IPS-15b (cell line): ENCODE data around the gene COX4I2.
"Not testable (repeated sequence)": the region's sequence is repeated elsewhere in the genome, so short reads cannot be mapped to it uniquely, and the experiment has no call there.

Source experiments
- H3K27me3 ChIP-seq: one replicate; pipeline ENCODE4 v1.6.1; 2013; ENCODE audit warnings: low read length; ENCODE audit not compliant: control insufficient read depth, insufficient read depth
- H3K36me3 ChIP-seq: one replicate; pipeline ENCODE4 v1.6.1; 2013; ENCODE audit warnings: low read length; ENCODE audit not compliant: control insufficient read depth, insufficient read depth
- H3K4me1 ChIP-seq: one replicate; pipeline ENCODE4 v1.6.1; 2013; ENCODE audit warnings: mild to moderate bottlenecking, low read length; ENCODE audit not compliant: control insufficient read depth, insufficient read depth
- H3K4me3 ChIP-seq: one replicate; pipeline ENCODE4 v1.5.1; 2013; ENCODE audit warnings: low read depth, low read length
- H3K9ac ChIP-seq: one replicate; pipeline ENCODE4 v1.6.1; 2013; ENCODE audit warnings: low read depth, mild to moderate bottlenecking, low read length
- H3K9me3 ChIP-seq: one replicate; pipeline ENCODE4 v1.6.1; 2013; ENCODE audit warnings: mild to moderate bottlenecking, low read length; ENCODE audit not compliant: control insufficient read depth, insufficient read depth

COX4I2 gene

DNA sequence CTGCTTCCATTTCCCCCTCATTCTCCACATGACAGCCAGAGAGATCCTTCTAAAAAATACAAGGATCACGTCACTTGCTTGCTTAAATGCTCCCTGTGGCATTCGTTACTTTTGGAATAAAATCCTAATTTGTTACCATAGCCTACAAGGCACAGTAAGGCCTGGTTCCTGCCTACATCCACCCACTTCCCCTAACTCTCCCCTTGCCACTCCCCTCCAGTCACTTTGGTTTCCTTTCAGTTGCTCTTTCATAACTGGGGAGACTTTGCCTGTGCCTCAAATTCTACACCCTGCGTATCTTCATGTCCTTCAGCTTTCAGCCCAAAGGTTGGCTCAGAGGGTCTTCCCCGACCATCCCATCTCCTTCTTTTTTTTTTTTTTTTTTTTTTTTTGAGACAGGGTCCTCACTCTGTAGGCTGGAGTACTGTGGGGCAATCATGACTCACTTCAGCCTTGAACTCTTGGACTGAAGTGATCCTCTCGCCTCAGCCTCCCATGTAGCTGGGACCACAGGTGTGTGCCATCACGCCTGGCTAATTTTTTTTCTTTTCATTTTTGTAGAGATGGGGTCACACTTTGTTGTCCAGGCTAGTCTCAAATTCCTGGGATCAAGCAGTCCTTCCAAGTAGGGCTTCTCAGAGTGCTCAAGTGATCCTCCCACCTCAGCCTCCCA is 20.1 kb upstream of the COX4I2 start:
- no peaks in the 10 kb centered on the region for H3K36me3 ChIP-seq
- no peaks in the 10 kb centered on the region for H3K27me3 ChIP-seq
- H3K9ac ChIP-seq: no peak overlapping the region
- no peak overlapping the region for H3K4me3 ChIP-seq
- no peaks in the 10 kb centered on the region for H3K4me1 ChIP-seq
- no peaks in the 10 kb centered on the region for H3K9me3 ChIP-seq

DNA sequence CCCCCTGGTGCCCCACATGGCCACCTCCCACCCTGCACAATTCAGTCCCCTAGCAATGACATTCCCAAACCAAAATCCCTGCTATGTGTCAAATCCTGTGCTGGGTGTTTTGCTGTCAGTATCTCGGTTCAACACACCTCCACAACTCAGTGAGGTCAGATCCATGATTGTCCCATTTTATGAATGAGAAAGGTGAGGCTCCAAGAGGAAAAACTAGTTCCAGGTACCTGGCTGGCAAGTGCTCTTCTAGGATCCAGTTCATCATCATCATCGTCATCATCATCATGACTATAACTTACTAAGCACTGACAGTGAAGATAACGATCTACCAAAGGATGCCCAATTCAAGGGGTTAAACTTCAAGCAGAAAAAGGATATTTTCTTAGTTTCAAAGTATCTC is 17.5 kb upstream of the COX4I2 start:
- Histone ChIP-seq H3K4me1 (no peaks in the 10 kb centered on the region), H3K9ac (no peak overlapping the region), H3K36me3 (no peaks in the 10 kb centered on the region), H3K4me3 (no peak overlapping the region), H3K27me3 (no peaks in the 10 kb centered on the region), H3K9me3 (no peaks in the 10 kb centered on the region)

DNA sequence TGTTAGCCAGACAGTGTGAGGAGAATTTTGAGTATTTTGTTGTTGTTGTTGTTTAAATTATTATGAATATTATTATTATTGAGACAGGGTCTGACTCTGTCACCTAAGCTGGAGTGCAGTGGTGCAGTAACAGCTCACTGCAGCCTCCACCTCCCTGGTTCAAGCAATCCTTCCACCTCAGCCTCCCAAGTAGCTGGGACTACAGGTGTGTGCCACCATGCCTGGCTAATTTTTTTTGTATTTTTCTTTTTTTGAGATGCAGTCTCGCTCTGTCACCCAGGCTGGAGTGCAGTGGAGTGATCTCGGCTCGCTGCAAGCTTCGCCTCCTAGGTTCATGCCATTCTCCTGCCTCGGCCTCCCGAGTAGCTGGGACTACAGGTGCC is 14.6 kb upstream of the COX4I2 start:
- H3K4me3 ChIP-seq, H3K4me1 ChIP-seq, H3K9me3 ChIP-seq, H3K9ac ChIP-seq, H3K36me3 ChIP-seq, H3K27me3 ChIP-seq: not testable (repeated sequence)

DNA sequence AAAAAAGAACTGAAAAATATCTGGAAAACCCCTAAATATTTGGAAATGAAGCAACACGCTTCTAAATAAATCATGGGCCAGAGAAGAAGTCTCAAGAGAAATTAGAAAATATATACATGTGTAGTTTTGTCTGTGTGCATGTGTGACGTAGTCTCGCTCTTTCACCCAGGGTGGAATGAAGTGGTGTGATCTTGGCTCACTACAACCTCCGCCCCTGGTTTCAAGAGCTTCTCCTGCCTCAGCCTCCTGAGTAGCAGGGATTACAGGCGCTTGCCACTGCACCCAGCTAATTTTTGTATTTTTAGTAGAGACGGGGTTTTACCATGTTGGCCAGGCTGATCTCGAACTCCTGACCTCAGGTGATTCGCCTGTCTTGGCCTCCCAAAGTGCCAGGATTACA is 11.2 kb upstream of the COX4I2 start:
- not testable (repeated sequence) for H3K27me3 ChIP-seq, H3K4me1 ChIP-seq, H3K9me3 ChIP-seq, H3K9ac ChIP-seq, H3K36me3 ChIP-seq, H3K4me3 ChIP-seq

DNA sequence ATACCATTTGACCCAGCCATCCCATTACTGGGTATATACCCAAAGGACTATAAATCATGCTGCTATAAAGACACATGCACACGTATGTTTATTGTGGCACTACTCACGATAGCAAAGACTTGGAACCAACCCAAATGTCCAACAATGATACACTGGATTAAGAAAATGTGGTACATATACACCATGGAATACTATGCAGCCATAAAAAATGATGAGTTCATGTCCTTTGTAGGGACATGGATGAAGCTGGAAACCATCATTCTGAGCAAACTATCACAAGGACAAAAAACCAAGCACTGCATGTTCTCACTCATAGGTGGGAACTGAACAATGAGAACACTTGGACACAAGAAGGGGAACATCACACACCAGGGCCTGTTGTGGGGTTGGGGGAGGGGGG is 9.7 kb upstream of the COX4I2 start:
- not testable (repeated sequence) for H3K4me1 ChIP-seq, H3K36me3 ChIP-seq, H3K27me3 ChIP-seq, H3K9me3 ChIP-seq, H3K4me3 ChIP-seq, H3K9ac ChIP-seq

DNA sequence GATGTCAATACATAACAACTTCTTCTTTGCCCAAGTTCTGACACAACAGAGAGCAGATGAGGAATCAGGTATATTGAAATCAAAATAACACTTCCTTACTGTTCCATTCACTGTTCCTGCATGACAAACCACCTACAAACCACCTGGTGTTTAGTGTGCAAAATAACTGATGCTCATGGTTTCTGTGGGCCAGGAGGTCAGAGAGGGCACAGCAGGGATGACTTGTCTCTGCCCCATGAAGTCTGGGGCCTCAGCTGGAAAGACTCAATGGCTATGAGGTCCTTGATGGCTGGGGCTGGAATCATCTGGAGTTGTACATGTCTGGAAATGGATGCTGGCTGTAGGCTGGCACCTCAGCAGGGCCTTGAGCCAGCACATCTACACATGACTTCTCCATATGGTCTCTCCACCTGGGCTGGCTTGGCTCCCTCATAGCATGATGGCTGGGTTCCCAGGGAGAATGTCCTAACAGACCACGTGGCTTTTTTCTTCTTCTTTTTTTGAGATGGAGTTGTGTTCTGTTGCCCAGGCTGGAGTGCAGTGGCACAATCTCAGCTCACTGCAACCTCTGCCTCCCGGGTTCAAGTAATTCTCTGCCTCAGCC is 7.4 kb upstream of the COX4I2 start:
- H3K4me3 ChIP-seq: no peak overlapping the region
- no peaks in the 10 kb centered on the region for H3K9me3 ChIP-seq
- H3K27me3 ChIP-seq: no peaks in the 10 kb centered on the region
- H3K9ac ChIP-seq: no peak overlapping the region
- H3K36me3 ChIP-seq: no peaks in the 10 kb centered on the region
- no peaks in the 10 kb centered on the region for H3K4me1 ChIP-seq

DNA sequence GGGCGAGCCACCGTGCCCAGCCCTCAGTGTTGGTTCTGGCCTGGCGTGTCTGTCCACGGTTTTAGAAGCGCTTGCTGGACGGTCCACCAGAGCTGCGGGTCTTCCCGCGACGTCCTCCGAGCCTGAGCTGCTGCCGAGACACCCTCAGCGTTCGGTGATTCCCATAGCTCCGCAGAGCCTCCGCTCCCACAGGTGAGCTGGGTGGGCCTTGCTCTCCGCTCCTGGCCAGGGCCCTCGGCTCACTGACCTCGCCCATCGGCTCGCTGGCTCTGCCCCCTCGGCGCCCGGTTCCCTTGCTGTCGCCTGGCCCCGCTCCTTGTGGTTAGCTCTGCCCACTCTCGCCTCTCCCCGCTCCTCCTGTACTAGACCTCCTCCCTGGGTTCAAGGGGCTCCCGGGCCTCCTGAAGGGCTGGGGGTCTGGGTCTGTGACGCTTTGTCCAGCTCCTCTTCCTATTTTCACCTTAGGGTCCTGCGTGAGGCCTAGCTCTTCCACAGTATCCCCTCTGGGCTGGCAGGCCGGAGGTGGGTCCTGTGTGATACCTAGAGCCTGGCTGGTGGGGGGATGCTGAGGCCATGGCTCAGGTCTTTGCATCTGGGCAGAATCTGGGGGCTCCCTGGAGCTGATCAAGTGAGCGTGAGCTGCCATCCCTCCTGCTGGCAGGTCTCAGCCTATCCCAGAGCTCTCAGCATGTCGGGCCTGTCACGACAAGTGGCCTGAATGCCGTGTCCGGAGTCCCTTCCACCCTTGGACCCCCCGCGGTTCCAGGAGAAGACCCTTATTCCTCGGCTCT is 5.0 kb upstream of the COX4I2 start:
- Histone ChIP-seq H3K9me3 (no peaks in the 10 kb centered on the region), H3K9ac (no peak overlapping the region), H3K36me3 (no peaks in the 10 kb centered on the region), H3K27me3 (no peaks in the 10 kb centered on the region), H3K4me1 (no peaks in the 10 kb centered on the region), H3K4me3 (no peak overlapping the region)

DNA sequence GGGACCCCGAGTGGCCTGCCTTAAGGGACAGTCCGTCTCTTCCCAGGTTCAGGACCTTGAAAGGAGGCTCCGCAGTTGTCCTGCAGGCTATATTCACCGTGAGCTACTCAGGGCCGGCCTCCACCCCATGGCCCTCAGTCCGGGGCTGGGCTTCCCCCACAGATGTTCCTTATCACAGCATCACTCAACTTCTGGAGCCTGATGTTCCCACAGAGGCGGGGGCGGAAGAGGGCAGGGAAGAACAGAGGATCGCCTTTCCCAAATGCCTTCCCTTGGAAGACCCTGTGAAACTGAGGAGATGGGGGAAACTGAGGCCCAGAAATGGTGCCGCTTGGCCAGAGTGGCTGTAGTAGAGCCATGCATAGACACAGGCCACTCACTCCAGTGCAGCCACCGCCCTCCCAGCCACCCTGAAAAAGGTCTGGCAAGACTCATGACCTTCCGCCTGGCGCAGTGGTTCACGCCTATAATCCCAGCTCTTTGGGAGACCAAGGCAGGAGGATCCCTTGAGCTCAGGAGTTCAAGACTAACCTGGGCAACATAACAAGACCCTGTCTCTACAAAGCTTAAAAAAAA is 4.3 kb upstream of the COX4I2 start:
- Histone ChIP-seq H3K4me3 (no peak overlapping the region), H3K4me1 (no peaks in the 10 kb centered on the region), H3K36me3 (no peaks in the 10 kb centered on the region), H3K9ac (no peak overlapping the region), H3K9me3 (no peaks in the 10 kb centered on the region), H3K27me3 (no peaks in the 10 kb centered on the region)

DNA sequence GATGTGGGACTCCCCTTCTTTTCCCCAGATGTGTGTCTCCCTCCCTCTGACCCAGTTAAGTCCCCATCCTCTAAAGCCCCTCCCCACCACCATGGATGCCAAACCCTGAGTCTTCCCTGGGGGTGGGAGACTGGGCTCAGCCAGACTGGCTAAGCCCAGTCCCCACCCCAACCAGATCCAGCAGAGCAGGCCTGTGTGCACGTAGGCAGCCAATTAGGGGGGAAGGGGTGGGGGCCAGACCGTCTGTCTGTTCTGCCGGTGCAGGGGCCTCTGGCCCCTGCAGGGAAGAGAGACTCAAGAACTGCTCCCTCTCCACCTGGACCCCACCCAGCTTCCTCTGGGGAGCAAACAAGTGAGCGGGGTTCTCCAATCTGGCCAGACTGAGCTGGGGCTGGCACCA is 605 bp downstream of the COX4I2 start:
- no peaks in the 10 kb centered on the region for H3K4me1 ChIP-seq
- H3K9me3 ChIP-seq: no peaks in the 10 kb centered on the region
- peaks cover 3% of the 10 kb centered on the region for H3K27me3 ChIP-seq
- H3K9ac ChIP-seq: no peak overlapping the region
- no peaks in the 10 kb centered on the region for H3K36me3 ChIP-seq
- H3K4me3 ChIP-seq: no peak overlapping the region

DNA sequence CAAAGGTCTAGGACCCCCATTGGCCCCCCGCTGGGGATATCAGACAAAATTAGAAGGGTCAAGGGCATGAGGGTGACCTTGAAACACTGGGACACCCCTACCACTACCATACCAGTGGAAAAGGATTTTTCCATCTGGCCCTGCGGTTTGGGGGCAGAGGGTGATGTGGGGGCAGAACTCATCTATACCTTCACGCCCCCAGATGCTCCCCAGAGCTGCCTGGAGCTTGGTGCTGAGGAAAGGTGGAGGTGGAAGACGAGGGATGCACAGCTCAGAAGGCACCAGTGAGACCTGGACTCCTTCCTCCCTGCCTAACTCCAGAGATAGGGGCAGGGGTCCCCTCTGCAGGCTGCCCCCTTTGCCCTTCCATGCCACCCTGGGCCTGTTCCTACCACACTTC is 1.1 kb downstream of the COX4I2 start:
- Histone ChIP-seq H3K4me3 (no peak overlapping the region), H3K27me3 (peaks cover 3% of the 10 kb centered on the region), H3K9ac (no peak overlapping the region), H3K9me3 (no peaks in the 10 kb centered on the region), H3K36me3 (no peaks in the 10 kb centered on the region), H3K4me1 (no peaks in the 10 kb centered on the region)

DNA sequence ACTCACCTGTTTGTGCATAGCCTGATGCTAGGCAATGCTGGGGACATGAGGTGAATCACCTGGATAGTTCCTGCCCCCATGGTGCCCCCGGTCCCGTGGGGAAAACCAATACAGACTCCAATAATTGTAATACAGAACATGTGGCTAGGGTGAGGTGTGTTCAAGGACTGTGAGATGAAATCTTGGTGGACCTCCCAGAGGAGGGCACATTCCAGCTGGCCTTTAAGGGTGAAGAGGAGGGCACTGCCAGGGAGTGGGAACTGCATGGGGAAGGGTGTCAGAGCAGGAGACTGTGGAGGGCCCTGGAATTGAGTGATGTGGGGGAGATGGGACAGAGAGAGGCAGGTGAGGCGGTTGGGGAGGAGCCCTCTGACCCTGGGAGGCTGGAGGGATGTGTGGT is 2.5 kb downstream of the COX4I2 start:
- peaks cover 3% of the 10 kb centered on the region for H3K27me3 ChIP-seq
- H3K4me3 ChIP-seq: no peak overlapping the region
- H3K4me1 ChIP-seq: no peaks in the 10 kb centered on the region
- no peaks in the 10 kb centered on the region for H3K36me3 ChIP-seq
- no peaks in the 10 kb centered on the region for H3K9me3 ChIP-seq
- H3K9ac ChIP-seq: no peak overlapping the region

DNA sequence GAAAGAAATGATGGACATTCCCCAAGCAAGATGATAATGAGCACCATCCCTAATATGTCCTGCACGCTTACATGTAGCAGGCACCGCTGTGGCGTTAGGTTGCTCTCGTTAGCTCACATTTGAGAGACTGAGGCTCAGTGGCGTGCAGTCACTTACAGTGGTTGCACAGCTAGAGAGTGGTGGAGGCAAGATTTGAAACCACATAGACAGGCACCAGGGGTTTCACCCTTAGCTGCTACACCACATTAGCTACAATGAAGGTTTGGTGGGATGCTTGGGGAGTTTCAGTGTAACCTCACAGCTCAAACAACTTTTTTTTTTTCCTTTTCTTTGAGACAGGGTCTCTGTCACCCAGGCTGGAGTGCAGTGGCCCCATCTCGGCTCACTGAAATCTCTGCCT is 3.7 kb downstream of the COX4I2 start:
- Histone ChIP-seq H3K36me3 (no peaks in the 10 kb centered on the region), H3K9me3 (no peaks in the 10 kb centered on the region), H3K4me3 (no peak overlapping the region), H3K9ac (no peak overlapping the region), H3K4me1 (no peaks in the 10 kb centered on the region), H3K27me3 (peaks cover 3% of the 10 kb centered on the region)
